ENCODE measurements around the gene ZXDC.

ZXDC gene

DNA sequence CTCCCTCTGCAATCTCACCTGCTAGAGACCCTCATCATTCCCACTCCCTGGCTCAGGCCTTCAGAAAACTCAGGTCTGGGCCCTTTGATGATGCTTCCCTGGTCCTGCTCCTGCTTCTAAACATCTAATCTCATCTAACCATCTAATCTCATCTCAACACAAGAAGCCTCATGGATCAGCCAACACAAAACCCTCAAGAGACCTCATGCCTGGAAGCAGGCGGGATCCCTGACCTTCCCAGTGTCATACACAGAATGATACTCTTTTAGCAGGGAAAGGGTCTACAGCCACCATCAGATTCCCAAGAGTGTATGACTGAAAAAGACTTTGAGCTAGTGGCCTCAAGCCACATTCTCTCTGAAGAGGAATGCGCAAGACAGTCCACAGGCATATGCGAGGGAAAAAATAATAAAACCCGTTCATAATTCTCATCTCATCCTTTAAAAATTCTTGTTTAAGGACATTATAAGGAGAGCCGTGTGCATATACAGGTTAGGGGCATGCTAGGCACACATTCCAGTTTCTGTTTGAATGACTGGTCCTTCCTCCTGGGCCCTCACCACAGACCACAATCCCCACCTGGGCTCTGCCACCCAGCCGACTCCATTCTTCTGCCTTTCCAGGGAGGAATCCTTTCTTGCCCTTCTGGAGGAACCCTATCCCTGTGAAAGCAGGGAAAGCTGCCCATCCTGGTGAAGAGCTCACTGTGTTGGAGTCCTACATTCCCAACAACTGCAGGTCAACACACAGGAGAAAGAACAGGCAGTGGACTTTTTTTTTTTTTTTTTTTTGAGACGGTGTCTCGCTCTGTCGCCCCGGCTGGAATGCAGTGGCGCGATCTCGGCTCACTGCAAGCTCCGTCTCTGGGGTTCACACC, 2.2 kb downstream of the ZXDC start:
- no peak for DNase-seq (ENCODE audit: low read depth)

DNA sequence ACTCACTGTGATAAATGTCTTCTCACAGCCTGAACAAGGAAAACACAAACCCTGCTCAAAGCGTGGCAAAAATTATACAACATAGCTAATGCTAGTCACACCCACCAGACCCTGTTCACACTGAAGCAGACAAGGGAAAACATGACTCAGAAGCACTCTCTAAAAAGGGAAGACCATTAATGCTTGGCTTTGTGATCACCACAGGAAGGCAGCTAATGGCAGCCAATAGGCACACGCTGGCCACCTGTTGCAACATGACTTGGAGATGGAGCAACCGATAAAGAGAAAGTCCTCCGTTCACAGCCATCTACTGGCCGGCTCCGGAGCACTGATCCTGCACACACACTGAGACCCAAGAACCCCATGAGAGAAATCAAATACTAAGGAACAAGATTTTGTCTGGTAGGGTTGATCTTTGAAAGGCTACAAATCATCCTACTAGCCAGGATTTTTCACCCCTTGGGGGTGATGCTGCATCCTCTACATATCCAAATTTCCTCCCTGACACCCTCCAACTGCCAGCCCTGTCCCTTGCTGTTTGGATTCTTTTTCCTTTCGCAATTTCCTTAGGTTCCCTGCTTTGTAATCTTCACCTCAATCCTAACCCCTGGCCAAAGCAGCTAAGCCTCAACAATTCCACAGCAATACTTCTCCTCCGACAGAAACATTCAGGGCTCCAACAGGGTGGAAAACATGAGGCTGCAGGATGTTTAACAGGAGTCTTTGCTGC, 3.2 kb downstream of the ZXDC start:
- DNase-seq (ENCODE audit: low read depth) = no peak

DNA sequence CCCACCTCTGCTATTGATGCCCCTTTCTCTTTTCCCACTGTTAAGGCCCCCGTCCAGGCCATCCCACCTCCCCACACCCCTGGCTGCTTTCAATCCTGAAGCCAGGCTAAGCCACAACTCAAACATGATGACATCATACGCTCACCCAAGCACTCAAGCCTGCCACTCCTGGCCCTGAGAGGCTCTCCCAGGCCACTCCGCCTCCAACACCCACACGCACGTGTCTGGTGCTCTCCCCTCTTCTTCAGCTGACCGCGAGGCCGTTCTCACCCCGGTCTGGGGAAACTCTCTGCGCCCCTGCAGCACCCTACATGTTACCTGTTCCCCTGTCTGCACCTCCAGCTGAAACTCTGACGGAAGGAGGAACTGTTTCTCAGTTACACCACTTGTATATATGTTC, 6.2 kb downstream of the ZXDC start:
- DNase-seq (ENCODE audit: low read depth) = no peak

DNA sequence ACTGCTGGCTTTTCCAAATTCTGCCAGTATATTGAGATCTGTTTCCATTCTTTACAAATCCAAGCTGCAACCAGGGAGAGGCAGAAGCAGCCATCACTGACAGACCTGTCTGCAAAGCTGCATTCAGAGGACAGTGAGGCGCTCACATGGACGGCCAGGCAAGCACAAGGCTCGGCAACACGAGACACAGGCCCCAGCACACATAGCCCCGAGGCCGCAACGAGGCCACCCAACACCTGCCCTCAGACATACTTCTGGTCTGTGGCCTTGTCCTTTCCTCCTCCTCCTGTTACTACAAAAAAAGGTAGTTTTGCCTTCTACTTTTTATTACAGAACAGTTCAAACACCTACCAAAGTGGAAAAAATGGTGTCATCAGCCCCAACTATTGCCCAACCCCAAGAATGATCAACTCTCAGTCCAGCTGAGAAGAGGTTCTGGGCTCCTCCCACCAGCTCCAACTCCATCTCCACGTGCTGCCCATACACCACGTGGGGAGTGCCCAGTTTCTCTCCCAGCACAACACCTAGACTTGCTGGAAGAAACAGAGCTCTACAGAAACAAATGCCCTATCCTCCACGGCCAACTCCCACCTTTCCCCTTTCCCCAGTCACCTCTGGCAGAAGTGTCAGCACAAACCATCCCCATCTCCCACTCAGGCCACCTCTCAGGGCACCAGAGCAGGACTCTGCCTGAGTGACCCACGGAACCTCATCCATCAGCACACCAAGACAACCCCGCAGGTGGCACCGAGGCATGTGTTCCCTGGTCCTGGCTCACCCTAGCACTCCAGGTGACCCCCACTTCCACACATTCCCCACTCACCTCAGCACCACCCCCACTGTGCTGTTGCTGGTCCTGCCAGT, 7.4 kb downstream of the ZXDC start:
- no peak for DNase-seq (ENCODE audit: low read depth)

GRCh38 chr3:126467611-126467955, 8.1 kb downstream of the ZXDC start:
- DNase-seq (ENCODE audit: low read depth) = no peak

DNA sequence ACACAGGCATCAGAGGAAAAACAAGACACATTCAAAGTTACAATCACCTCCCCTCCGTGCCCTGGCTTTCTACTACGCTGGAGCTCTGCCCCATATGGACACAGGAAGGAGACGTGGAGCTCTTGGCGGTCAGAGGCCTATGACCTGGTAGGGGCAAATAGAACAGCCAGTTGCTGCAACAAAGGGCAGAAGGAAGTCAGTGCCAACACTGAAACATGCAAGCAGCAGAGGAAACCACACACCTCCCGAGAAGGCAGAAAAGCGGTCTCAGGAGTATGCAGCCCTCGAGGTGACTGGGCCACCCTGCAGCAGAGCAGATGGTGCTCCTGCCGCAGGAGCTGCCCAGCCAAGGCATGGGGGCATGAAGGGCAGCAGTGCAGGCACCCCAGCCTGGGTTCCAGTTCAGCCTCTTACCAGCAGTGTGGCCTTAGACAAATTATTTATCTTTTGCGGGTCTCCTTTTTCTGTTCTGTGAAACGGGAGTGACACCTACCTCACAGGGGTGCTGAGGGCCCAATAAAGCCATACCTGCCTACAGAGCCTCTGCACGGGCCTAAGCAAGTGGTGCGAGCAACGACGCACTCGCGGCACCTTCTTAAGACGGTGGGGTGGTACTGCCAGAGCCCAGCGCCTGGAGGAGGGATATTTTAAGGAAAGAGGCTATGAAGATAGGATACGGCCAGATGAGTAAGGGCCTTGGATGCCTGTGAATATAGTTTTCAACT, 8.6 kb downstream of the ZXDC start:
- no peak for DNase-seq (ENCODE audit: low read depth)

DNA sequence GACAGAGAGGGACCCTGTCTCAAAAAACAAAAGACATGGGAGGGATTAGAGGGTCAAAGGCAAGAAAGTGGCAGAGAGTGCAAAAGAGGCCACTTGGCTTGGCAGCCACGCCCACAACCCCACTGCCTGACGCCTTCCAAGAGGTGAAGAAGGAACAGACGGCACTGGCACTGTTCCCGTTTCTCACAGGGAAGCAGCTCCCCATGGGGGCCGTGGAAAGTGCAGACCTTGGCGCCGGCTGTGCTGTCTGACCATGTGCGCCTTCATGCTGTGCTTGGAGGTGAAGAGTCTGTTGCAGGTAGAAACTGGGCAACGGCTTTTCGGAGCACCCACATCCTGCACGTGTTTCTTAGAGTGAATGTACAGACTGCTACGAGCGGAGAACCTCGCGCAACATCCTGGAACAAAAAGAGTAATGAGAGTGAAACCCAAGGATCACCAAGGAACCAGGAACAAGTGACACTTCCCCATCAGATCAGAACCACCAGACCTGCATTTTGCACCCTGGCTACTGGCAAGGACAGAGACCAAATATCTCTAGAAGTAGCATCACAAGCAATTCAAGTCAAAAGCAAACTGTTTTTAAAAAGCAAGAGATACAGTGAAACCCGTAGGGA, 9.7 kb downstream of the ZXDC start:
- DNase-seq (ENCODE audit: low read depth) = no peak

- DNase-seq (ENCODE audit: low read depth) = no peak
These were observed 10.7 kb downstream of the ZXDC start for GRCh38 chr3:126464997-126465396.

DNA sequence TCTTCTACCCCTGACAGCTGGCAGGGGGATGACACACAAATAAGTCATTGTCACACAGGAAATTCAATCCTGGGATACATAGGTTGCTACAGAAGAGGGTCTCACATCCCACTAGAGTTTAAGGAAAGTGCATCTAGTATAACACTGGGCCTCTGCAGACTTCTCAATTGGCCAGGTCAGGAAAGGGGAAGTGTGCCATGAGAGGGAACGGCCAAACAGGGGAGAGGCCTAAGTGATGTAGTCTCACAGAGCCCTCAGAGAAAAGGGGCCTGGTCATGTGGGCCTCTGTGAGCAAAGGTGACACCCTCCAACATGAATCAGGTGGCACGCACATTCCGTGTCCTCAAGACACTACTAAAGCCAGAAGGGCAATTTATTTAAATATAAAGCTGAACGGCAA, 11.2 kb downstream of the ZXDC start:
- no peak for DNase-seq (ENCODE audit: low read depth)

GRCh38 chr3:126464093-126464492, 11.6 kb downstream of the ZXDC start:
- DNase-seq (ENCODE audit: low read depth) = no peak

DNA sequence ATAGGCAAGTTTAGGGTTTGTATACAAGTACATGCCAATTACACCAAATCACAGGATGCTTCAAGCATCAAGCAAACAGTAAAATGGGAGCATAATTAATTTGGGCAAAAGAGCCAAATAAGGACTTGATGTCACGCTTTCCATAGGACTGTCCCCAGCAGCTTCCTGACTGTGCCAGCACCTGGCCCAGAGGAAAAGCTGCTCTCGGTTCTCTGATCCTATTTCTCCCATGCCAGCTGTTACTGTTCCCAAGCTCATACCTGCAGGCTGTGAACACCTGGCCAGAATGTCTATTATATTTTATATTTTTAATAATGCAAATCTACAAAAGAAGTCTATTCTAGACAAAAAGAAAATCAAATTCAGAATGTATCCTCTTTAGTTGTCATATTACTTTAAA, 12.2 kb downstream of the ZXDC start:
- no peak for DNase-seq (ENCODE audit: low read depth)

DNA sequence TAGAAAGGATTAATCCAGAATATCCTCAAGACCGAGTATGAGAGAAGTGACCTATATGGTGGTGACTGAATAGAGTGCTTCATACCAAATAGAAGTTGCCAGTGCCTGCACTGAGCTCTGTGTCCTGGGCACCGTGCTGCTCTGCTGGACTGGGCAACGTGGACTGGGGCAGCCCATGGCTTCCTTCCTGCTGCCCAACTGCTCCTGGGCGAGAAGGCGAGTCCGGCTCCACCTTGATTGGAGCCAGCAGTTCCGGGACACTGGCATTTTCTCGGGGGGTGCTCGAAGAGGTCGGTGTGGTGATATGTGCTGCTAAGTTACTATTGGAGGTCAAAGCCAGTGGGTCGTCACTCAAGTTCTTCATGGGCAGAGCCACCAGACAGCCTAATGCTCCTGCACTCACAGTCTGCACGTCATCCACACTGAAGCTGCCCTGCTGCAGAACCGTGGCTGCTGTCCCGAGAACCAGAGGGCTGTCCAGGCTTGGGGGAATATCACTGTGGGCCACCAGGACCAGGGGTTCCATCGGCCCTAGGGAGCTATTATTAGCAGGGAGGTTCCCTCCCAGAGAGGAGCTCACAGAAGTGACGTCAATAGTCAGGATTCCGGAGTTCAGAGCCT, 14.1 kb downstream of the ZXDC start:
- DNase-seq (ENCODE audit: low read depth) = no peak

- DNase-seq (ENCODE audit: low read depth) = no peak
These were observed 15.3 kb downstream of the ZXDC start for GRCh38 chr3:126460381-126460780.

GRCh38 chr3:126459763-126460127, 15.9 kb downstream of the ZXDC start:
- DNase-seq (ENCODE audit: low read depth) = no peak

- no peak for DNase-seq (ENCODE audit: low read depth)
These were observed 16.5 kb downstream of the ZXDC start for GRCh38 chr3:126459111-126459762.

- DNase-seq (ENCODE audit: low read depth) = no peak
These were observed 18.8 kb downstream of the ZXDC start for GRCh38 chr3:126456766-126457388.

GRCh38 chr3:126456211-126456610, 19.5 kb downstream of the ZXDC start:
- no peak for DNase-seq (ENCODE audit: low read depth)

DNA sequence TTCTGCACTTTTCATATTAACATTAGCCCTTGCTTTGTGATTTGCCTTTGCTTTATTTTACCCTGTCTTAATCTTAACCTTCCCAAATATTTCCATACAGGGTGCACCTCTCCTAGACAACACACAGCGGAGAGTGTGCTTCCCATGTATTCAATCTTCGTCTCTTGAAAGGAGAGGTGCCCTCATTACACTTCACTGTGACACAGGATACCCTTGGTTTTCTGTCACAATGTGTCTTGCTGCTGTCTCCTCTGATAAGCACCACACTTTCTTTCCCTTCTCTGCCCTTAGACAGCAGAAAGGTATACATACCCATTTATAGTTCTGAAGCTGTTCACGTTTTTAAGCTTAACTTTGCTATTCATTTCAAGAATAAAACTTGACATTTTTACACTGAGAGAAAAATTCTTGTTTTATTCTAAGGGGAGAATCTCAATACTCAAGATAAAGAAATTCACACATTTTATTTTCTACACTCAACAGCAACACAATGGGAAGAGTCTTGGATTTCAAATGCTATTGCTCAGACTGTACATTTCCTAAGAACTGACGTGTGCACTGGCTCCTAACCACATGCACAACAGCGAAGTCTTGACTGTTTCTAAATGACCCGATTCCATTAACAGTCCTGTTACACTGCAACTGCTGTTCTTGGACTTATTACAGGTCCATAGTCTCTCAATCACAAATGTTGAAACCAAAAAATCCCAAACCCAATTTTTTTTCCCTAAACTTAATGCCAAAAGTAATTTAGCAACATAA, 21.1 kb downstream of the ZXDC start:
- no peak for DNase-seq (ENCODE audit: low read depth)

DNA sequence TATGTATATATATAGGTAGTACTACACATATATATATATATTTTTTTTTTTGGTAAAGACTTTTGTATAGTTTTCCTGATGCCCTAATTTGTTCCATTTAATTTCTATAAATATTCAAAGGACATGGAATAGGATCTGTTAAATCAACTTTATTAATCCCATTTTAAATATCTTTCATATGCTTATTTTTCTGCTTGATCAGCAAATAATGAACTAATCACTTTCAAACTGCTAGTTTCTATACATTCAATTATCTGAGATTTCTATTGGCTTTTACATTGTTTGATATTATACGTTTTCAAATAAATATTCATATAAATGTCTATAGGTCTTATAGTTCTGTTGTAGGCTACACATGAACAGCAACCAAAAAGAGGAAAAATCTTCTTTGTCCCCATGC, 21.7 kb downstream of the ZXDC start:
- no peak for DNase-seq (ENCODE audit: low read depth)
